OCI-M2 (cell line): ENCODE measurements around the gene PHF2.

Experiments
- DNase-seq: peaks from one replicate; lab custom pipeline; 2025; ENCODE audit not compliant: unreplicated experiment; lab: John Stamatoyannopoulos, UW

PHF2 gene

DNA sequence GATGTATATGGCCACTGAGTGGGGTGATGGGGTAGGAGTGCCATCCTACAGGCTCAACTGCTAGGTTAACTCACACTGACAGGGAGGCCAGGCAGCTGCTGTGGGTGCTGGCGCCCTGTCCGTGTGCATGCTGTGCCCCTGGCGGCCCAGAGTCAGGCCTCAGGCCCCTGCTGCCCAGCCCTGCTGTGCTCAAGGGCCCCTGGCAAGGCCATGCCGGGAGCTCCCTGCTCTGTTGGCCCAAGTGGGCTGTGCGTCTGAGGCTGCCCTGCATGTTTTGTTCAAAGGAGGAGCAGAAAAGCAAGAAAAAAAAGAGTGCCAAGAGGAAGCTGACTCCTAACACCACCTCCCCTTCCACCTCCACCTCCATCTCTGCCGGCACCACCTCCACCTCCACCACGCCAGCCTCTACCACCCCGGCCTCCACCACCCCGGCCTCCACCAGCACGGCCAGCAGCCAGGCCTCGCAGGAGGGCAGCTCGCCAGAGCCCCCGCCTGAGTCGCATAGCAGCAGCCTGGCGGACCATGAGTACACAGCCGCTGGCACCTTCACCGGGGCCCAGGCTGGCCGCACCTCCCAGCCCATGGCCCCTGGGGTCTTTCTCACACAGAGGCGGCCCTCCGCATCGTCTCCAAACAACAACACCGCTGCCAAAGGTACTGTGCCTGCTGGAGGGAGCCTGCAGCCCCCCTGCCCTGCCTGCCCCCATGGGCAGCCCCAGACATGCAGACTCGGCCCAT lies 100.1 kb downstream of the PHF2 start:
- no peak for DNase-seq

DNA sequence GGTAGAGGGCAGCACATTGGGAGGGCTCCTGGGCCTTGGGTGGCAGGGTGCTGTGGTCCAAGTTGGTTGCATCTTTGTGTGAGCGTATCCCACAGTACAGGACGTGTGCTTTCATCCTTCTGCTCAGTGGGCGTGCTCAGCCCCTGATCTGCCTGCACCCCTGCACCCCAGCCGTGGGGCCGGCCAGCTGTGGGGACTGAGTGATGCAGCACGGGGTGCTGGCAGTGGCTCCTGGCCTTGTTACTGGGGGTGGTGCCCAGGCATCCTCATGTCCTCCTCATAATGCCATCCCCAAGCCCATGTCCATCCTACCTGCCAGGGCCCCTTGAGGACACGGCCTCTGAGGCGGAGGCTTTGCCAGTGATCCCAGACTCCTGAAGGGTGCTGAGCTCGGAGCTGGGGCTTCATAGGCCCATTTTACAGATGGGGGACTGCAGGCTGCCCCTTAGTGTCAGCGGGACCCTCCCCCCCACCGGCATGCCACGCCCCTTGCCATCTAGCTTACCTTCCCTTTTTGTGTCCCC lies 100.7 kb downstream of the PHF2 start:
- no peak for DNase-seq

DNA sequence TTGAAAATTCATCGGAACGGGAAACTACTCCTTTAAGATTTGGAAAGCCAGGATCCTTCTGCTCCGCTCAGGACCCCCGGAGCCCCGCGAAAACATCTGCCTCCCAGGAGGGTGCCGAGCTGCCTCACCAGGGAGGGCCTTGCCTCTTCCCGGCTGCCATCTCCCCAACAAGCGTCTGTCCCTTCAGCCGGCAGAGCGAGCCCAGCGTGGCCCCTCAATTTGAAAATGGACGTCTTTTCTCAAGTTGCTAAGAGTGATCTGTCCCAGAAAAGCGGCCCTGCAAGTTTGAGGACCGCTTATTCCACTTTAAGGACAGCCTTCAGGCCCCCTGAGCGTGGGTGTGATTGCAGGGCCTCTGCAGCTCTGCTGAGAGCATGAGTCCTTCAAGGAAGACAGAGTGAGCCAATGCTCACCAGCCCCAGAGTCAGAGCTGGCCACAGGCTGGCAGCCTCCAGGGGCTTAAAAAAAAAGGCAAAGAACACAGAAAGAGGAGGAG lies 101.3 kb downstream of the PHF2 start:
- no peak for DNase-seq

DNA sequence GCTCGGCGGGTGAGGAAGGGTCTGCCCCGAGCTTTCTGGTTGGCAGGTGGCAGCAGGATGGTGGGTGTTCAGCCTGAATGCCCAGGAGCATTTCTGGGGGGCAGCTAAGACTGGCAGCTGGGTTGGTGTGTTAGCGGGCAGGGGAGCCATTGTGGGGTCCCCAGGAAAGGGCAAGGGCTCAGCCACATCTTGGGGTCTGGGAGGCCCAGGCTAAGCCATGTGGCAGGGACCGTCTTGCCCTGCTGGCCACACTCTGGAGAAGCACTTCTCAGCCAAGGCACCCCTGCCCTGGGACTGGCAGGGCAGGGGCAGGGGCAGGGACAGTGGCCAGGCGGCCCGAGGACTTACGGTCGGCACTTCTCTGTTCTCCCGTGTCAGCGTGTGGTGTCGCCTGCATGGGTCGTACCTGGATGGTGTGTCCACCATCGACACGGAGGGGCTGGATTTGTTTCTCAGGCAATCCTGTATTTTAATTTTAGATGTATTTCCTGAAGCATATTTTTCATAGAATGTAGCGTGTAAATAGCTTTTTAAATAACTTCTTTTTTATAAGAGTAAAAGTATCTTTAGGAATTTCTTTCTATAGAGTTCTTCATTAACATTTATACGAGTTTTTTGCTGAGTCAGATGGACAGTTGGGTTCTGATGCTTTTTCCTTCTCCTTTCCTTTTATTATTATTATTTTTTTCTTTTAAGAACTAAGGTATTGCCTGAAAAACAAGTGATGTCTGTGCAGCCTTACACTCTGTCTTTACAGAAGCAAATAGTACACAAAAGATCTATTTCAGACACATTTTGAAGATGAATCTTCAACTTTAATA lies 102.0 kb downstream of the PHF2 start:
- no peak for DNase-seq

DNA sequence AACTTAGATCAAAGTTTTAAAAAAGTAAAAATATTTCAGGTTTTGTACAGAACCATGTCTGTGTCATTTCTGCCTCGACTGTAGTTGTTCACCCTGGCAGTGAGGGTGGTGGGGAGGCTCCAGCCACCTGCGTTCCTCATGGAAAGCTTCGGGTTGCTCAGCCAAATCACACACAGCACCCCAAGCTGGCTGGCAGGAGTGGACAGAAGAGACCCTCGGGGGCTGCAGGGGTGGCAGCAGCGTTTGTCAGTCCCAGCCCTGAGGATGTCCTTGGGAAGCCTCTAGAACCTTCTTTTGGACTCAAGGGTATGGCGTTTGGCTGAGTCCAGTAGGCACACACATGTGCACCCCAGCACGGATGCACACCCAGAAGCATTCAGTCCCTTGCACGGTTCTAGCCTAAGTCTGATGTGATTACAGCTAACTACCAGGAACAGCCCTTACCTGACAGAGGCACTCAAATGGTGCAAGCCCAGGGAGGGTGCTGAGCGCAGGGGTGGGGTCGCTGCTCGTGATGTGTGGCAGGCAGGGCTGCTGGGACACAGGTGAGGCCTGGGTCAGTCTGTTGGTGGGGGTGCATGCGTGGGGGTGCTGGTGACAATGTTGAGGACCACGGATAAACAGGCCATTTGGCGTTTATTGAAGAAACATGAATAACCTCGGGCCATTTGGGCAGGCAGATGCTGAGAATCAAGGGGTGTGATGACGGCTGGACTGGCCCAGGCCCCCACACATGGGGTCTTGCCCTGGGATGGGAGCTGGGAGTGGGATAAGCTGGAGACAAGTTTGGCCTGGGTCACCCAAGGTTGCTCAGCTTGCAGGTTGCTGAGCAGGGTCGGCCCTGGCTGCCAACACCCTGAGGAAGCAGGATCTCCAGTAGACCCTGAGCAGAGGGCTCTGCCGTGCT lies 103.4 kb downstream of the PHF2 start:
- no peak for DNase-seq

DNA sequence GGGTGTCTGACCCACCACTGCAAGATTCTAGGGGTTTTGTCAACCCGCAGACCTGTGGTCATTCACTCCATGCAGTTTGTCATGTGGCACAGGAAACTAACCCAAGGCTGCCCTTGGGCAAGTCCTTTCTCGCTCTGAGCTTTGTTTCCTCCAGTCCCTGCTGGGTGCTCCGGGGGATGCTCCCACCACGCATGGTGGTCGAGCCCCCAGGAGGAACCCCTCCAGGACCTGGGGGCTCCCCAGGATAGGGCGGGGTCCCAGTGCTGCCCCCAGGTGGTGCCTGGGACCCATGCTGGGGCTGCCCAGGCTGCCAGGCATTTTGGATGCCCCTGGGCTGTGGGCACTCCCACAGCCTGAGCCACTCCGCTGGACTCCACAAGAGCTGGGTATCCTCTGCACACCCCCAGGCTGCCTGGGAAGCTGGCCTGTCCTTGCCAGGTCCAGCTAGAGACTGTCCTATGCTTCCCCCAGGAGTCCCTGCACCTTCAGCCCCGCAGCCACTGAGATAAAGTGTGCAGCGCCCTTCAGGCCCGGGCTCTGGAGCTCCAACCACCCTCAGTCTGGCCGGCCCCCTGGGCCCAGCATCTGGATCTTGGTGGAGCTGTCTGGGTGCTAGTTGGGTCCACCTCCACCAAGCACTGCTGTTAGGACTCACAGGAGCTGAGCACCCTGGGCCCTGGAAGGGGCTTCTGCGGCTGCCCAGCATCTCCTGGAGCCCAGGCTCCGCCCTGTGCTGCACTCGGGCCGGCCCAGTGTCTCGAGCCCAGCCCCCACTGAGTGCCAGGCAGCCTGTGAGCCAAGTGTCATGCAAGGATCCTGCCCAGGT lies 104.3 kb downstream of the PHF2 start:
- no peak for DNase-seq

- no peak for DNase-seq
Measured at GRCh38 chr9:93681269-93682154, 105.1 kb downstream of the PHF2 start.

DNA sequence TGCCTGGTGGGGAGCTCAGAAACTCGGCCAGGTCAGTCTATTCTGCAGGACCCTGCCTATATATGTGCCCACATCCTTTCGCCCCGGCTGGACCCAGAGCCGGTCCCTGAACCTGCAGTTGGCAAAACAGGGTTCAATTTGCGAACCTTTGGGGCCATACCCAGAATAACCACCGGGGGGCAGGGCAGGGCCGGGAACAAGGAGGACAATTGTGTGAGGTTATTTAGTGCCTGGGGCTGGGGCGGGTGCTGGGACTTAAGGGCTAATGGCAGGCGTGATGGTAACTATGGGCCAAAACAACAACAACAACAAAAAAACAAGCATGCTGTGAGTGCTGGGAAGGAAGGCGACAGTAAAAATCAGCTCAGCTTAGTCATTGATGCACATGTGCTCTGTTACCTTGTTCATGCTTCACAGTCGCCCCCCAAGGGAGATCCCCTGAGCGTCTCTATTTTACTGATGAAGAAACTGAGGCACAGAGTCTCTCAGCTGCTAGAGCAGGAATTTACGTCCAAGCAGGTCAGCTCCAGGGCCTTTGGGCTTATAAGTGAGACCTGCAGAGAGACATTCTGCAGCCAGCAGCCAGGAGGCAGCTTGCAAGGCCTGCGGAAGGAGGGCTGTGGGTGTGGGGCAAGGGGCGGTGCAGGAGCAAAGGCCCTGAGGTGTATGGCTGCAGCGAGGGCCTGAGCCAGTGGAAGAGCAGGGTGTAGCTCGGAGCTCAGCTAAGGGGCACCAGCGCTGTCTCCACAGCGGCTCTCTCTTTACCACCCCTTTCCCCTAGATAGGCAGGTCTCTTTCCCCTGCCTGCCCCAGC lies 106.0 kb downstream of the PHF2 start:
- DNase-seq, result no peak

GRCh38 chr9:93683331-93684134 lies 107.1 kb downstream of the PHF2 start:
- DNase-seq, result no peak

GRCh38 chr9:93684161-93684765 lies 107.9 kb downstream of the PHF2 start:
- DNase-seq, result no peak

- no peak for DNase-seq
Measured at GRCh38 chr9:93684806-93685543, 108.6 kb downstream of the PHF2 start.

DNA sequence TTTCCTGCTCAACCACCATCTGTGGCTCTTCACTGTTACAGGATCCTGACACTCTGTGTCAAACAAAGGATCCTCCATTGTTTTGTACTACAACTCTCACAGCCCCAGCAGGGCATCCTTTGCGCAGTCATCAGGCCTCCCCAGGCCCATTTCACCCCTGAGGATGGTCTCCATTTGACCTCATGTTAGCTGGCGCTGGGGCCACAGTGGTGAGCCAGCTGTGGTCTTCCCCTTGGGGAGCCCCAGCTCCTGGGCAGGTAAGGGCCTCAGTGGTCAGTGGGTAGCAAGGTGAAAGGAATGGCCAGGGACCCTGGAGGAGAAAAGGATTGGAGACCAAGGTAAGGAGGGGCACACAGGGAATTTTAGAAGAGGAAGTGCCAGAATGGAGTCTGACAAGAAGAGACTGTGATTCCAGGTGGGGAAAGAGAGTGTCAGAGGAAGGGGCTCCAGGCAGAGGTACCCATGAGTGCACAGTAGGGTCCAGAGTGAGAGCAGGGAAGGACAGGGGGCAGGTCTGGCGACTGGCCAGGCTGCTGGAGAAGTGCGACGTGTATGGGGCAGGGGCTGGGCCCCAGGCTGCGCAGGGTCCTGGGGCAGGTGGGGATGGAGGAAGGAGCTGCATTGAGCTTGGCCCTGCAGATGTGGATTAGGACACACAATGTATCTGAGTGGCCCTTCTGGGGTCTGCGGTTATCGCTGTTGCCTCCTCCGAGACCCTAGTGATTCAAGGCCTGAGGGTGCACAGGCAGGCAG lies 109.9 kb downstream of the PHF2 start:
- DNase-seq, result no peak

DNA sequence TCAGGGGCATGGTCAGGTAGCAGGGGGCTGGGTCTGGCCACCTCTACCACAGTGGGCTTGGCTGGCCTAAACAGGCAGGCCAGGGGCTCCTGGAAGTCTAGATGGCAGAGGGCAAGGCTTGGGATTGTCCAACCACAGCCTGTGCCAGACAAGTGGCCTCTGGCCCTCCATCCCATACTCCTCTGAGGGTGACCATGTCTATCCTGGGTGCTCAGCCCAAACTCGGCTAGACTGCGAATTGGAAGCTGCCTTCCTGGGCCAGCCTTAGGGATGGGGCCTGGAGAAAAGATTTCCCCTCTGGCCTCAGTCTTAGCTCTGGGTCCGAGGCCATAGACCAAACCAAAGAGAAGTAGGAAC lies 110.5 kb downstream of the PHF2 start:
- no peak for DNase-seq

DNA sequence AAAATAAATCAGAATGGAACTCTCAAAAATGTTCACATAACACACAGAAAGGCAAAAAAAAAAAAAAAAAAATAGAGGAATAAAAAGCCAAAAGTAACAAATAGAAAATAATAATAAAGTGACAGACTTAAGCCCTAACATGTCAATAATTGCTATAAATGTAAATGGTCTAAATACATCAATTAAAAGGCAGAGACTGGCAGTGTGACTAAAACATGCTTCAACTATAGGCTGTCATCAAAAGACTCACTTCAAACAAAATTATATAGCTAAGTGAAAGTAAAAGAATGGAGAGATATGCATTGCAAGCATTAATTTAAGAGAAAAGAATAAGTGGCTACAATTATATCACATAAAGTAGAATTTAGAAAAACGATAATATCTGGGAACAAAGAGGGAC lies 114.2 kb downstream of the PHF2 start:
- no peak for DNase-seq

GRCh38 chr9:93693129-93693528 lies 116.7 kb downstream of the PHF2 start:
- no peak for DNase-seq
